Measurements from ENCODE around the gene SF3B5.
"Not testable (repeated sequence)": the region's sequence is repeated elsewhere in the genome, so short reads cannot be mapped to it uniquely, and the experiment has no call there.

Gene SF3B5

DNA sequence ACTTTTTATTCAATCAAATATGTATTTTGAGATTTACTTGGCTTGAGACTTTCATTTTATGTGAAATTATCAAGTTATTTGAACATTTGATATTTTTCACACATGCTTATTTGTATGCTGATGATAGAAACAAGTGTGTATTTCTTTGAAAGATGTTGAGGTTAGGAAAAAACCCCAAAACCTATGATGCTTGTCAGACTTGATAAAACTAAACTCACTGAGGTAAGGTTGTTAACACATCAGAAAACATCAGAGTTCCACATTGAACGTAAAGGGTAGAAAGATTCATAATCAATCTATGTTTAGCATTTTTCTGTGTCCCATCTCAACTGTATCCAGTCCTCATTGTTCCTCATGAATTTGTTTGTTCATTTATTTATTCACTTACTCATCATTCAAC lies 12.2 kb downstream of the SF3B5 start:
- TF ChIP-seq, protein P1, sequence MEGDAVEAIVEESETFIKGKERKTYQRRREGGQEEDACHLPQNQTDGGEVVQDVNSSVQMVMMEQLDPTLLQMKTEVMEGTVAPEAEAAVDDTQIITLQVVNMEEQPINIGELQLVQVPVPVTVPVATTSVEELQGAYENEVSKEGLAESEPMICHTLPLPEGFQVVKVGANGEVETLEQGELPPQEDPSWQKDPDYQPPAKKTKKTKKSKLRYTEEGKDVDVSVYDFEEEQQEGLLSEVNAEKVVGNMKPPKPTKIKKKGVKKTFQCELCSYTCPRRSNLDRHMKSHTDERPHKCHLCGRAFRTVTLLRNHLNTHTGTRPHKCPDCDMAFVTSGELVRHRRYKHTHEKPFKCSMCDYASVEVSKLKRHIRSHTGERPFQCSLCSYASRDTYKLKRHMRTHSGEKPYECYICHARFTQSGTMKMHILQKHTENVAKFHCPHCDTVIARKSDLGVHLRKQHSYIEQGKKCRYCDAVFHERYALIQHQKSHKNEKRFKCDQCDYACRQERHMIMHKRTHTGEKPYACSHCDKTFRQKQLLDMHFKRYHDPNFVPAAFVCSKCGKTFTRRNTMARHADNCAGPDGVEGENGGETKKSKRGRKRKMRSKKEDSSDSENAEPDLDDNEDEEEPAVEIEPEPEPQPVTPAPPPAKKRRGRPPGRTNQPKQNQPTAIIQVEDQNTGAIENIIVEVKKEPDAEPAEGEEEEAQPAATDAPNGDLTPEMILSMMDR (IDR thresholded peaks at IDR 0.05; ENCODE audit: control insufficient read depth, insufficient read depth, low read depth, low read length, missing control alignments) = no peak
- DNase-seq (ENCODE audit: low read depth) = no peak
- H3K4me3 ChIP-seq (ENCODE audit: control insufficient read depth, low read depth, low read length) = no peak overlapping the region

DNA sequence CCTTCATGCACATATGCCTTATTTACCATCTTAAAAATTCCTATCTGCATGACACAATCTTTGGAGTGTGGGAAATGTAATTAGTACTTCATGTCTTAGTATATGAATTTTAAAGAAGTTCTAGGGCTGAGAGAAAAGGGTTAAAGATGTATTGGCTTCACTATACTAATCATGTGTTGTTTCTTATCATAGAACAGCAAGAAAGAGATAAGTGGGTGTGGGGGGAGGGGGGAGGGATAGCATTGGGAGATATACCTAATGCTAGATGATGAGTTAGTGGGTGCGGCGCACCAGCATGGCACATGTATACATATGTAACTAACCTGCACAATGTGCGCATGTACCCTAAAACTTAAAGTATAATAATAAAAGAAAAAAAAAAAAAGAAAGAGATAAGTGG lies 13.0 kb downstream of the SF3B5 start:
- DNase-seq (ENCODE audit: low read depth); H3K4me3 ChIP-seq (ENCODE audit: control insufficient read depth, low read depth, low read length): not testable (repeated sequence)

- no peak for DNase-seq (ENCODE audit: low read depth)
- TF ChIP-seq, protein P1 (IDR thresholded peaks at IDR 0.05; ENCODE audit: control insufficient read depth, insufficient read depth, low read depth, low read length, missing control alignments) = no peak
- H3K4me3 ChIP-seq (ENCODE audit: control insufficient read depth, low read depth, low read length) = no peak overlapping the region
These were observed 17.5 kb downstream of the SF3B5 start for GRCh38 chr6:144077871-144078270.

DNA sequence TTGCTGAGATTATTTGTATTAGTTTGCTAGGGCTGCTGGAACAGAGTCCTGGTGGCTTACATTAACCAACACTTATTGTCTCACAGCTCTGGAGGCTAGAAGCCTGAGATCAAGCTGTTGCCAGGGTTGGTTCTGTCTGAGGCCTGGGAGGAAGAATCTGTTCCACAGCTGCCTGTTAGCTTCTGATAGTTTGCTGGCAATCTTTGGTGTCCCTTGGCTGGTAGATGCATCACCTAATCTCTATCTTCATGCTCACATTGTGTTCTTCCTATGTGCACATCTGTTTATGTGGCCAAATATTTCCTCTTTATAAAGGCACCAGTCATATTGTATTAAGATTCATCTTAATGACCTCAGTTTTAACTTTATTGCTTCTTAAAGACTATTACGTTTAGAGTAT lies 19.5 kb downstream of the SF3B5 start:
- no peak for DNase-seq (ENCODE audit: low read depth)
- no peak overlapping the region for H3K4me3 ChIP-seq (ENCODE audit: control insufficient read depth, low read depth, low read length)
- TF ChIP-seq, protein P1 (IDR thresholded peaks at IDR 0.05; ENCODE audit: control insufficient read depth, insufficient read depth, low read depth, low read length, missing control alignments) = no peak

DNA sequence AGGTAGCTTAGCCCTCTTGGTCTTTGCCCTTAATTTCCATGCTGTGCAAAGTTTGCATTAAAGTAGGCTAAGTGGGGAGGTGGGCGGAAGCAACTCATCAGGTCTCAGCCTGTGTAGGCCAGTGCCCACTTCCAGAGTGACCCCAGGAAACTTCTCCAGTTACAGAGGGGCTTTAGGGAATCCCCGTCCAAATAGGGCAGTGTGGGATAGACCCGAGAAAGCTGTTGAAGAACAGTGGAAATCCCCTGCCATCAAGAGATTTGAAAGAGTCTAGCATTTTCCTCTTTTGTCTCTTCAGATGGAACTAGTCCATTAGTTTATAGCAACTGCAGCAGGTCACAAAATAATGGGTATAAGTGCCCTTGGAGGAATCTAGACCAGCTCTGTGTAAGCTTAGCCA lies 20.2 kb downstream of the SF3B5 start:
- no peak overlapping the region for H3K4me3 ChIP-seq (ENCODE audit: control insufficient read depth, low read depth, low read length)
- TF ChIP-seq, protein P1 (IDR thresholded peaks at IDR 0.05; ENCODE audit: control insufficient read depth, insufficient read depth, low read depth, low read length, missing control alignments) = no peak
- no peak for DNase-seq (ENCODE audit: low read depth)

- no peak for DNase-seq (ENCODE audit: low read depth)
- TF ChIP-seq, protein P1 (IDR thresholded peaks at IDR 0.05; ENCODE audit: control insufficient read depth, insufficient read depth, low read depth, low read length, missing control alignments) = no peak
- H3K4me3 ChIP-seq (ENCODE audit: control insufficient read depth, low read depth, low read length) = no peak overlapping the region
These were observed 22.3 kb downstream of the SF3B5 start for GRCh38 chr6:144073024-144073423.

DNA sequence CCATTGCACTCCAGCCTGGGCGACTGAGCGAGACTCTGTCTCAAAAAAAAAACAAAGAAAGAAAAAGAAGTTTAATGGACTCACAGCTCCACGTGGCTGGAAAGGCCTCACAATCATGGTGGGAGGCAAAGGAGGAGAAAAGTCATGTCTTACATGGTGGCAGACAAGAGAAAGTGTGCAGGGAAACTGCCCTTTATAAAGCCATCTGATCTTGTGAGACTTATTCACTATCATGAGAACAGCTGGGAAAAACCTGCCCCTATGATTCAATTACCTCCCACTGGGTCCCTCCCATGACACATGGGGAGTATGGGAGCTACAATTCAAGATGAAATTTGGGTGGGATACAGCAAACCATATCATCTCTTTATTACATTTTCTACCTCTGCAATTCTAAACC lies 25.9 kb downstream of the SF3B5 start:
- TF ChIP-seq, protein P1 (IDR thresholded peaks at IDR 0.05; ENCODE audit: control insufficient read depth, insufficient read depth, low read depth, low read length, missing control alignments) = no peak
- H3K4me3 ChIP-seq (ENCODE audit: control insufficient read depth, low read depth, low read length) = no peak overlapping the region
- no peak for DNase-seq (ENCODE audit: low read depth)
